ENCODE measurements around the gene FREY1. TPM values are rescaled to one million over a fixed set of nuclear protein-coding genes. Genes with fewer than 3 reads are reported as not detected.

The FREY1 gene
- total and polyA plus RNA-seq, 2 donors (not counting 3 experiments of a cell fraction or from before 2014, with no cell fraction given) = 0.84 to 1.1 TPM

GRCh38 chr11:45880772-45881570, 26.1 kb downstream of the FREY1 start:
- H3K9me1 ChIP-seq (replicated peaks; ENCODE audit: control insufficient read depth, extremely low read depth, insufficient read depth, low read length) = no peaks in the 10 kb centered on the region
- CTCF ChIA-PET = interaction anchor here (3.7 kb wide), 1 partner anchor 9 kb away, joined by 16 read pairs; no protein-coding TSS in a partner anchor
- H3K4me3 ChIP-seq (replicated peaks in 1 of 3; ENCODE audit: insufficient read depth in 1 of 3, low read depth in 1 of 3, low read length in 3 of 3) = no peak overlapping the region
- DNase-seq (ENCODE audit: low read depth, low spot score) (no peak), FAIRE-seq (no peak)
- H3K79me2 ChIP-seq (ENCODE audit: control insufficient read depth, insufficient read depth, low read length) = no peaks in the 10 kb centered on the region
- H3K4me2 ChIP-seq (ENCODE audit: insufficient read depth, low read length) = no peak overlapping the region
- H3K27me3 ChIP-seq (ENCODE audit: control insufficient read depth in 2 of 2, insufficient read depth in 2 of 2, low read length in 2 of 2) = no peaks in the 10 kb centered on the region
- intact Hi-C loops (cut with micrococcal nuclease) = no loop called here
- BruUV-seq (replicated peaks) = no TSS peak
- H3K9ac ChIP-seq (replicated peaks; ENCODE audit: extremely low read depth, insufficient read depth, low read length) = no peak overlapping the region
- no peaks in the 10 kb centered on the region for H4K20me1 ChIP-seq (replicated peaks; ENCODE audit: control insufficient read depth, extremely low read depth, insufficient read depth, low read length)
- TF ChIP-seq GATA2 (IDR thresholded peaks at IDR 0.05; ENCODE audit: insufficient read depth, insufficient read length, low read depth, low read length) = no peak
- TF ChIP-seq MYC (IDR thresholded peaks at IDR 0.05; ENCODE audit: low read depth, low read length) = no peak
- no peak for TF ChIP-seq POLR2AphosphoS5 (IDR thresholded peaks at IDR 0.05; ENCODE audit: insufficient read depth, low read depth, low read length)
- TF ChIP-seq MAX (IDR thresholded peaks at IDR 0.05; ENCODE audit: insufficient read depth, insufficient read length) = no peak
- TF ChIP-seq JUN (IDR thresholded peaks at IDR 0.05; ENCODE audit: borderline replicate concordance, insufficient read depth, insufficient read length, low read depth) = no peak
- TF ChIP-seq EZH2 (IDR thresholded peaks at IDR 0.05; ENCODE audit: borderline replicate concordance, low read depth, low read length, severe bottlenecking) = no peak
- no peak for TF ChIP-seq POLR2A (IDR thresholded peaks at IDR 0.05; ENCODE audit: low read depth, low read length)
- TF ChIP-seq FOS (IDR thresholded peaks at IDR 0.05; ENCODE audit: borderline replicate concordance, insufficient read depth, low read length) = no peak
- TF ChIP-seq, protein P1, sequence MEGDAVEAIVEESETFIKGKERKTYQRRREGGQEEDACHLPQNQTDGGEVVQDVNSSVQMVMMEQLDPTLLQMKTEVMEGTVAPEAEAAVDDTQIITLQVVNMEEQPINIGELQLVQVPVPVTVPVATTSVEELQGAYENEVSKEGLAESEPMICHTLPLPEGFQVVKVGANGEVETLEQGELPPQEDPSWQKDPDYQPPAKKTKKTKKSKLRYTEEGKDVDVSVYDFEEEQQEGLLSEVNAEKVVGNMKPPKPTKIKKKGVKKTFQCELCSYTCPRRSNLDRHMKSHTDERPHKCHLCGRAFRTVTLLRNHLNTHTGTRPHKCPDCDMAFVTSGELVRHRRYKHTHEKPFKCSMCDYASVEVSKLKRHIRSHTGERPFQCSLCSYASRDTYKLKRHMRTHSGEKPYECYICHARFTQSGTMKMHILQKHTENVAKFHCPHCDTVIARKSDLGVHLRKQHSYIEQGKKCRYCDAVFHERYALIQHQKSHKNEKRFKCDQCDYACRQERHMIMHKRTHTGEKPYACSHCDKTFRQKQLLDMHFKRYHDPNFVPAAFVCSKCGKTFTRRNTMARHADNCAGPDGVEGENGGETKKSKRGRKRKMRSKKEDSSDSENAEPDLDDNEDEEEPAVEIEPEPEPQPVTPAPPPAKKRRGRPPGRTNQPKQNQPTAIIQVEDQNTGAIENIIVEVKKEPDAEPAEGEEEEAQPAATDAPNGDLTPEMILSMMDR (IDR thresholded peaks at IDR 0.05; ENCODE audit: extremely low read depth in 1 of 2, insufficient read depth in 1 of 2, low read depth in 1 of 2, low read length in 2 of 2) = no peak
- H3K36me3 ChIP-seq (ENCODE audit: control insufficient read depth in 2 of 2, extremely low read depth in 1 of 2, insufficient read depth in 2 of 2, low read length in 2 of 2) = no peaks in the 10 kb centered on the region
- no peak overlapping the region for H3K27ac ChIP-seq (ENCODE audit: insufficient read depth, low read depth, low read length)
- POLR2A ChIA-PET = interaction anchor here (0.7 kb wide), 1 partner anchor 21 kb away, joined by 3 read pairs; no protein-coding TSS in a partner anchor
- dilution Hi-C loops (cut with MboI; ENCODE audit: extremely low pct_ligation_motif_present, low sequenced_read_pairs) = no loop called here
- no peaks in the 10 kb centered on the region for H3K9me3 ChIP-seq (replicated peaks; ENCODE audit: control insufficient read depth, insufficient read depth, low read length)
- H3K4me1 ChIP-seq (ENCODE audit: control insufficient read depth, extremely low read depth, insufficient read depth, low read length) = no peaks in the 10 kb centered on the region
- H2AFZ ChIP-seq (ENCODE audit: low read depth, low read length) = no peak overlapping the region
